Lung microvascular endothelial cell (primary cell): Measurements from ENCODE around the gene PNRC2. TPM values are rescaled to one million over a fixed set of nuclear protein-coding genes. Genes with fewer than 3 reads are reported as not detected.

Experiments used
- DNase-seq, 2 donors: peaks; one replicate each; pipeline versions ENCODE4 v3.0.0 to v3.0.0-alpha.2; 2010; ENCODE audit warnings: low read depth in 2 of 2
- total RNA-seq: library from RNA; depleted of rRNA; stranded (reverse); fragments of >200 nt; gene quantifications from 2 replicates; pipeline ENCODE4 v1.2.1, GENCODE V29; 2014

The PNRC2 gene
- total RNA-seq = 64.9 and 69.0 TPM in 2 replicates

GRCh38 chr1:23959461-23960290, at the start of gene PNRC2:
TSS of gene PNRC2 (plus strand) at chr1:23959828. CDS start at chr1:23961458, 1,630 bp downstream.
- peak; percentile 96 to 97 for DNase-seq

DNA sequence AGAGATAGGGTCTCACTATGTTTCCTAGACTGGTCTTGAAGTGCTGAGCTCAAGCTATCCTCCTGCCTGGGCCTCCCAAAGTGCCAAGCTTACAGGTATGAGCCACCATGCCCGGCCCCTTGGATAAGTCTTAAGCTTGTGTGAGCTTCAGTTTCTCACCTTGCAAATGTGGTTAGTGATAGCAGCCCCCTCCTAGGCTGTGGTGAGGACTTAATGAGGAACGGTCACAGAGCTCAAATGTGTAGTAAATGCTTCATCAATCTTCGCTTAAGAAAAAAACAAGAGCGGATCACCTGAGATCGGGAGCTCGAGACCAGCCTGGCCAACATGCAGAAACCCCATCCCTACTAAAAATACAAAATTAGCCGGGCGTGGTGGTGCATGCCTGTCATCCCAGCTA, 49.5 kb upstream of the PNRC2 start:
- no peak for DNase-seq

DNA sequence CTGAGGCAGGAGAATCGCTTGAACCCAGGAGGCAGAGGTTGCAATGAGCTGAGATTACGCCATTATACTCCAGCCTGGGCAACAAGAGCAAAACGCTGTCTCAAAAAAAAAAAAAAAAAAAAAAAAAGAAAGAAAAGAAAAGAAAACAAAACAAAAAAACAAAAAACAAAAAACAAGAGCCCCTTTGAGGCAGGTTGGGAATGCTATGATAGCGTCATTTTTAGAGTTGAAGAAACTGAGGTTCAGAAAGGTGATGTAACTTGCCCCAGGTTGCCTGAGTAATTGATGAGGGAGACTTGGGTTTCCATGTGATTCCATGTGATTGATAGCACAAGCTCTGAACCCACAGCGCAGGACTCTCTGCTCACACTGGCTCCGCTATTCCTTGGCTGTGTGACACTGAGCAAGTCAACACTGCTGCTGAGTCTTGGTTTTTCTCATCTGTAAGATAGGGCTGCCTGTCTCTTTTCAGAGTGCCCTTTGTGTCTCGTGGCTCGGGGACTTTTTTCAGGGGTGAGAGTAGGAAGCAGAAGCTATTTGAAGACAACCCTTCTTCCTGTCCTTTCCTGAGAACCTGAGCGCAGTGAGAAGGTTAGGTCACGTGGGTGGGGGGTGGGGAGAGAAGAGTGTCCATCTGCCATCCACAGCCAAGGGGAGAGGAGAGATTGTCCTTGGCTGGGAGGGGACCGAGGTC, 48.9 kb upstream of the PNRC2 start:
- no peak for DNase-seq

GRCh38 chr1:23911921-23912320, 47.7 kb upstream of the PNRC2 start:
- DNase-seq = no peak

DNA sequence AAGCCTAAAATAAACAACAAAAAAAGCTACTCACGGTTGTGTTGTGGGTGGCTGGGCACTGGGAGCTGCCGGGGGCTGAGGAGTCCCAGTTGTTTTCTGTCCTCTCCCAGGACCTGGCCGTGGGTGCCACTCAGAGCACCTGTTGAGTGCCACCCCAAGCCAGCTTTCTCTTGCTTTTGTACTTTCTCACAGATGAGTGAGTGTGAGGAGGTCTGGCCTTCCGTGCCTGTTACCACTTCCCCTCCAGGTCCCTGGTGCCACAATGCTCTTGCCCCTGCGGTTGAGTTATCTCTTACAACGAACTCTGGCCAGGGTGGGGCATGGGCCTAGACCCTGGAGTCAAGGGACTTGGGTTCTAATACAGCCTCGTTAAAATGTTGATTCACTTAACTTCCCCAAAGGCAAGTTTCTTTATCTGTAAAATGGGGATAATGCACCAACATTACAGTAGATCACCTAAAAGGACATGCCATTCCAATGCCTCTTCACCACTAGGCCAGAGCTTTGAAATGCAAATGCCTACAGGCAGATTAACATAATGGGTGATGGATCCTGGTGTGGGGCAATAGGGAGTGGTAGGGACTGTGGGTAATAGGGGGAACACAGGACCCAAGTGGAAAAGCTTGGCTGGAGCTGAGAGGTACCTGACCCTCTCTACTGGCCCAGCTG, 46.3 kb upstream of the PNRC2 start, which contains the start of gene CNR2:
CNR2 (minus strand) TSS at position 151 of the 669 bp plus-strand sequence. CDS start 37,745 bp downstream, outside the sequence.
- no peak for DNase-seq

- no peak for DNase-seq
These were observed 44.7 kb upstream of the PNRC2 start for GRCh38 chr1:23914921-23915320.

DNA sequence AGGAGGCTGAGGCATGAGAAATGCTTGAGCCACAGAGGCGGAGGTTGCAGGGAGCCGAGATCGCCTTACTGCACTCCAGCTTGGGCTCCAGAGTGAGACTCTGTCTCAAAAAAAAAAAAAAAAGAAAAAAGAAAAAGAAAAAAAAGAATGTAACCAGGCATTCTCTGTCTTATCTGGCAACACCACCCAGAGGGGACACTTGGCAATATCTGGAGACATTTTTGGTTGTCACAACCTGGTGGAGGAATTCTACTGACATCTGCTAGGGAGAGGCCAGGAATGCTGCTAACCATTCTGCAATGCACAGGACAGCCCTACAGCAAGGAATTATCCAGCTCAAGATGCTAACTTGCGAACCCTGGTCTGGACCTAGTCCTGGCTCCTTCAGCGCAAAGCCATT, 44.2 kb upstream of the PNRC2 start:
- DNase-seq = no peak

GRCh38 chr1:23916209-23917131, 43.2 kb upstream of the PNRC2 start:
- peak; percentile 41 to 62 for DNase-seq

- no peak for DNase-seq
These were observed 37.2 kb upstream of the PNRC2 start for GRCh38 chr1:23922321-23922943.

DNA sequence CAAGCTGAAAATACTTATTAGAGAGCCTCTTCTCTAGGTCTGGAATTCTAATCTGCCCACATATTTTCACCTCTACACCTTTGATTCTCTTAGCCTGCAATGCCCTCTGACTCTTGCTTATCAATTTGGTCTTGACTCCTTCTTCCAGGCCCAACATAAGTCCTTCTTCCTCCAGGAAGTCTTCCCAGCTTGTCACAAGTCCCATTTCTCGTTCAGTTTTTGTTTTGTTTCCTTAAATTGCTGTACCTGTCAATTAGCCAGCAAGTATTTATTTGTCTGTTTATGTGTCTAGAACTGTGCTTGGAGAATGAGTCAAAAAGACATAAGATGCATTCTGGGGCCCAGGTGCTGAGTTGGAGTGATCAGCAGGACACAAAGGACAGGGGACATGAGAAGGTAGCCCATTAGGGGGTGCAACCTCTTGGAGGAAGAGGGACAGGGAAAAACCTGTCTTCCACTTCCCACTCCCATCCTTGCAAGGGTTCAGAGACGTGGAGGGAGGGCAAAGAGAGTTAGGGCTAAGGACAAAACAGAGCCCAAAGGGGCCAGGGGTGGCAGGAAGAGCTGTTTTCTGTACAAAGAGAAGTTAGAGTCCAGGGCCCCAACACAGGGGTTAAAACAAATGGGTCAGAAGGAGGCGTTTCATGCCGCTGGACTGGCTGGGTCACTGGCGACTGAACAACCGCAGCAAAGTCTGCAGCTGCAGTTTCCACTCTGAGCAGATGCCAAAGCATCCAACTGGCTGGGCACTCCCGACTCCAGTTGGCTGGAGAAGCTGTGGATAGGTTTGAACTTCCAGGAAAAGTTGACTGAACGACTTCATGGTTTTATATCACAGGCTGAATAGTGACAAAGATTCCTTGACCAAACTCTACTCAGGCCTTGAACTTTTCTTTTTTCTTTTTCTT, 35.8 kb upstream of the PNRC2 start:
- DNase-seq = no peak

GRCh38 chr1:23924601-23925000, 35.0 kb upstream of the PNRC2 start:
- DNase-seq = no peak

- DNase-seq = no peak
These were observed 34.3 kb upstream of the PNRC2 start for GRCh38 chr1:23925279-23925678.

- DNase-seq = no peak
These were observed 32.5 kb upstream of the PNRC2 start for GRCh38 chr1:23927097-23927496.

- no peak for DNase-seq
These were observed 30.8 kb upstream of the PNRC2 start for GRCh38 chr1:23928789-23929188.

GRCh38 chr1:23930270-23930669, 29.4 kb upstream of the PNRC2 start:
- no peak for DNase-seq

DNA sequence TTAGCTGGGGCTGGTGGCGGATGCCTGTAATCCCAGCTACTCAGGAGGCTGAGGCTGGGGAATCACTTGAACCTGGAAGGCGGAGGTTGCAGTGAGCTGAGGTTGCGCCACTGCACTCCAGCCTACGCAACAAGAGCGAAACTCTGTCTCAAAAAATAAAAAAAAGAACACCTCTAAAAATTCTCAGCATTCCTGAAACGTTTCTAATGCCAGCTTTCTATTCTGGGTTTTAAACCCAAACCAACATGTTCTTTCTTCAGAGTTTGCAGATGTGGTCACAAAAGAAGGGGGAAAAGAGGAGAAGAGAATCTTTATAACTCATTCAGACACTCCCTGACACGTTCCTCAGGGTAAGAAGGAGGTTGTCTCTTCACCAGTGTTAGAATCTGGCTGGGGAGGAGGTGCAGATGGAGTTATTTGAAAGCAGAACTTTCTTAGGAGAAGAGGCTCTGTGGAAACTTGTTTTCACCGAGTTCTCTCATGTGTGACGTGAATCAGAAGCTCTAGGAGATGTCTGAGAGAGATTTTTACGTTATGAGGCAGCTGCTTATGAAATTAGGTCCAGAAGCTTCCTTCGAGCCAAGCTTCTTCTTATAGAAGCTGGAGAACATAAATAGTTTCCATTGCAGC, 28.7 kb upstream of the PNRC2 start:
- no peak for DNase-seq

GRCh38 chr1:23931491-23931880, 28.1 kb upstream of the PNRC2 start:
- DNase-seq = no peak

- peak; percentile 5 to 33 for DNase-seq
These were observed 23.0 kb upstream of the PNRC2 start for GRCh38 chr1:23936481-23937176.

GRCh38 chr1:23947366-23947765, 12.3 kb upstream of the PNRC2 start:
- DNase-seq = no peak
